ENCODE measurements around the gene NTN5. TPM values are rescaled to one million over a fixed set of nuclear protein-coding genes. Genes with fewer than 3 reads are reported as not detected.

The NTN5 gene
- total RNA-seq, 8 experiments from 2014 or later: 0.16 to 1.3 (median 0.50) TPM; not detected in 1

DNA sequence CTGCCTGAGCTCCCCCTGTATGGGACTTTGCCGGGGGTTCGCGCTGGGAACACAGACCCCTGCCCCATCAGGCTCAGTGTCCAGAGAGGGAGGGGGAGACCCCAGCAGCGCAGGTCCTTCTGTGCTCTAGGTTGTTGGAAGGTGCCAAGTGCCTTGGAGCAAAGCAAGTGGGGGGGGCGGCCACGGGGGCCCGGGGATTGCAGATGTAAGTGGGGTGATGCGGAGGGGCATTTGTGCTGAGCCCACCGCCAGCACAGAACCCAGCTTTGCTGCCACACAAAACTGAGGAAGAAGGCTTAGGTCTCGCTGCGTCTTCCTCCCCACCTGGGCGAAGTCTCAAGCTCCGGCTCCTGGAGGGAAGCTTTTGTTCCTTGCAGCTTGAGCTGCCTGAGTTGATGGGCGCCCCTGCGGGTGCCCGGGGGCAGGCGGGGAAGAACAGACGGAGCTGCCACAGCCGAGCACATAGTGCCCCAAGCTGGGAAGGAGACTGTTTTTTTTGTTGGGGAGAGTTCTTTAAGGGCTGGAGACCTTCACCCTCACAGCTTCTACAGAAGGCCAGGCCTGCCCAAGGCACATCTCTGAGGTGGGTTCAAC is 1.5 kb upstream of the NTN5 start:
- no peak overlapping the region for H3K27ac ChIP-seq
- no peak overlapping the region for H3K4me3 ChIP-seq
- 97 to 100% methylated on average over 5 to 6 of the region's 19 CpGs; no CpG with 5 or more reads in 8 of the 10 experiments for WGBS, 10 experiments
- peaks cover 29 to 36% of the 10 kb centered on the region in 2 donors for H3K4me1 ChIP-seq (replicated peaks in 1 of 2)
- no peak for ATAC-seq (replicated peaks in 6 of 8)
- in situ Hi-C loops (cut with MboI; ENCODE audit: low pct_unique_long_range_greater_than_20kb in 2 of 9, low sequenced_read_pairs in 9 of 9, unreplicated experiment in 9 of 9): no loop called here

DNA sequence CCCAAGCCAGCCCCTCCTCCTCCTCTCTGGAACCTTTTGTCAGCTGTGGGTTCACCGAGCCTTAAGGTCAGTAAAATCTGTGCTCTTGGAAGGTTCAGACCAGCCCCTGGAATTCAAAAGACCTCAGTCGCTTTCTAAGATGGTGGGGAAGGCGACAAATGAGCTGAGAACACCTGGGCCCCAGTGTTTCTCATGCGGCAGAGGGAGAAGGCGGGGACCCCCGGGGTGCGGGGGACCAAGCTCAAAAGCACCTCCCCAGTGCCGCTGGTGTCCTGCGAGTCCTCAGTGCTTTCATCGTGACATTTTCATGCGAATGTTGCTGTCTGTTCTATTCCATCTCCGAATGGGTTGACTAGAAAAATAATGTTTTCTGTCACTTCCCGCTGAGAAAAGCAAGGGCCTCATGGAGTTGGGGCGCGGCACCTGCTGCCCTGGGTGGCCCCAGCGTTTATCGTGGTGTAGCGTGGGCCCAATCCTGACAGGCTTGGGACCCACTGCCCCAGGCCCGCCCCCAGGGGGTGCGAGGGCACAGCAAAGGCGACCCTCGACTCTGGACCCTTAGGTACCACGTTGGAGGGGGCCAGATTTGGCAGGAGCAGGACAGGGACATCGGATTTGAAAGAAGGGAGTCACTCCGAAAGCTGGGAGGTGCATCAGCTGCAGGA is 751 bp upstream of the NTN5 start:
- in situ Hi-C loops (cut with MboI; ENCODE audit: low pct_unique_long_range_greater_than_20kb in 2 of 9, low sequenced_read_pairs in 9 of 9, unreplicated experiment in 9 of 9): no loop called here
- Histone ChIP-seq H3K4me1 (replicated peaks in 1 of 2) (peaks cover 29 to 36% of the 10 kb centered on the region in 2 donors), H3K27ac (no peak overlapping the region), H3K4me3 (no peak overlapping the region)
- WGBS, 10 experiments: 41 to 100% (median 63%) methylated on average over 1 to 18 of the region's 25 CpGs; no CpG with 5 or more reads in 2 of the 10 experiments
- ATAC-seq (replicated peaks in 6 of 8): no peak

DNA sequence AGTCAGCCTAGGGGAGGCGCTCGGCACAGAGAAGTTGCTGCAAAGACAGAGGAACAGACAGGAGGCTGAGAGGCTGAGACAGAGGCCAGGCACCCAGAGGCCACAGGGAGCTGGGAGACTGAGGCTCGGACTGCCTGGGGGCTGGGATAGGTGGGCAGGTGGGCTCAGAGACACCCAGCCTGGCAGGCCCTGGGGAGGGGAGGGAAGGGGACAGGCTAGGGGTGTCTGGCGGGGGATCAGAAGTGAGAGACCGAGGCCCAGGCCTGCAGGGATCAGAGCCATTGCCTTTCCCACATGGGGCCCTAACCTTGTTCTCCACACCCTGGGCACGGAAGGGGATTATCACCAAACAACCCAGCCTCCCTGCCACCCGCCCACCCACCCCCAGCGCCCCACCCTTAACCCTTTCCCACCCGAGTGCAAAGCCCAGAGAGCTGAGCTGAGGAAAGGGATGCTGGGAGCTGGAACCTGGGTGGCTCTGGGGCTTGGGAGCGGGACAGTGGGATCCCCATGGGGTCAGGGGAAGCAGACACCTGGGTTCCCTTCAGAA is 1.3 kb downstream of the NTN5 start:
- WGBS, 10 experiments: 83% methylated on average over 3 of the region's 10 CpGs; no CpG with 5 or more reads in 9 of the 10 experiments
- in situ Hi-C loops (cut with MboI; ENCODE audit: low pct_unique_long_range_greater_than_20kb in 2 of 9, low sequenced_read_pairs in 9 of 9, unreplicated experiment in 9 of 9): no loop called here
- peaks cover 29 to 36% of the 10 kb centered on the region in 2 donors for H3K4me1 ChIP-seq (replicated peaks in 1 of 2)
- H3K4me3 ChIP-seq: no peak overlapping the region
- ATAC-seq (replicated peaks in 6 of 8): no peak
- peak overlapping the region in 1 of 2 donors; percentile 63 for H3K27ac ChIP-seq

DNA sequence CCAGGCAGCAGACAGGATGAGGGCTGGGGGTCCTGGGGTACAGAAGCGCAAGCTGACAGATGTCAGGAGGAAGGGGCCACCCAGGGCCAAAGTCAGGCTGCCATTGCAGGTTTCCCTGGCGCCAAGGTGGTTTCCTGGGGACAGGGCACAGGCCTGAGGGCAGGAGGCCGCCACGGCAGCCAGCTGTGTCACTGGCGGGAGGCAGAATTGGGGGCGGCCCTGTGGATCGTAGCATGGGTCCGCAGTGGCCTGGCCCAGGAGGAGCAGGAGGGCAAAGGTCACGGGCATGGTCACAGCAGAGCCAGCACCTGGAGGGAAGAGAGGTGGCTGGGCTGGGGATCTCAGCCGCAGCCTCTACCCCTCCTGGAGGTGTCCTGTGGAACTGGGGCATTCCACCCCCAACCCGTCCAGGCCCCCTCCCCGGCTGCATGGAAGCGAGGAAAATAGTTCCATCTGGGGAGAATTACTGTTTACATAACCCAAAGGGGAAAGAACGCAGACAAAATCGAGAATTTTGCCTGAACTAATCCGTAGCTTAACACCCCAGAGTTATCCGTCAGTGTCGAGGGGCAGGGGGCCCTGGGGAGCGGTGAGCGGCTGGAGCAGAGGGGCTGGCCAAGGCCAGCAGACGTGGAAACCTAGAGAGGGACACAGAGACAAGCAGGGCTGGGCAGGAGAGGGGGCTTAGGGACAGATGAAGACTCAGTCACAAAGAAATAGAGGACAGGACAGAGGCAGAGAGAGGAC is 1.9 kb downstream of the NTN5 start:
- H3K4me3 ChIP-seq: no peak overlapping the region
- in situ Hi-C loops (cut with MboI; ENCODE audit: low pct_unique_long_range_greater_than_20kb in 2 of 9, low sequenced_read_pairs in 9 of 9, unreplicated experiment in 9 of 9): no loop called here
- peaks cover 29 to 36% of the 10 kb centered on the region in 2 donors for H3K4me1 ChIP-seq (replicated peaks in 1 of 2)
- WGBS, 10 experiments: 20 to 80% (median 75%) methylated on average over 1 to 7 of the region's 21 CpGs; no CpG with 5 or more reads in 7 of the 10 experiments
- ATAC-seq (replicated peaks in 6 of 8): peak in 1 of 8 experiments; percentile 10
- peak overlapping the region in 1 of 2 donors; percentile 63 for H3K27ac ChIP-seq

DNA sequence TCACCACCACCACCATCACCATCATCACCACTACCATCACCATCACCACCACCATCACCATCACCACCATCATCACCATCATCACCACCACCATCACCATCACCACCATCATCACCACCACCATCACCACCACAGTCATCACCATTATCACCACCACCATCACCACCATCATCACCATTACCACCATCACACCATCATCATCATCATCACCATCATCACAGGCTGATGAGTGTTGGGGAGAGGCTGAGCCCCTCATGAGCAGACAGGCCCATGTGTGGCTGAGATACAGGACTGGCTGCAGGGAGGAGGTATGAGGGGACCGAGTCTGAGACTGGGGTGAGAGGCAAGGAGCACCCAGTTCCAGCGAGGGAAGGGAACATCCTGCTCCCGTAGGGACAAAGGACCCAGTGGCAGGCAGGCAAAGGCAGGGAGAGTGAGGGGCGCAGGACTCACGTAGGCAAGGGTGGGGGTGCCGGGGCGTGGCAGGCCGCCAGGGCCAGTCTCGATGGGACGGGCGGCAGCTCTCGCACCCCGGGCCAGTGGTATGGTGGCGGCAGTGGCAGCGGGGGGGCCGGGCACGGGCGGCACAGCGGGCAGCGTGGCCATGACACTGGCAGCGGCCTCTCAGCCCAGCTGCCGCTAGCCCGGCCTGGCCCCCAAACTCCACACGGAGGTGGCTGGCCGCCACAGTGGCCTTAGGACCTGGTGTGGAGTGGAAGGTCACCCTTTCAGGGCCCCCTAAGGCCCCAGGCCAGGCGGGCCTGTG is 2.7 kb downstream of the NTN5 start:
- Histone ChIP-seq H3K4me1 (replicated peaks in 1 of 2) (peaks cover 24 to 29% of the 10 kb centered on the region in 2 donors), H3K27ac (no peak overlapping the region), H3K4me3 (no peak overlapping the region)
- WGBS, 10 experiments: 80 to 87% methylated on average over 1 to 3 of the region's 26 CpGs; no CpG with 5 or more reads in 8 of the 10 experiments
- no peak for ATAC-seq (replicated peaks in 6 of 8)
- in situ Hi-C loops (cut with MboI; ENCODE audit: low pct_unique_long_range_greater_than_20kb in 2 of 9, low sequenced_read_pairs in 9 of 9, unreplicated experiment in 9 of 9): no loop called here

DNA sequence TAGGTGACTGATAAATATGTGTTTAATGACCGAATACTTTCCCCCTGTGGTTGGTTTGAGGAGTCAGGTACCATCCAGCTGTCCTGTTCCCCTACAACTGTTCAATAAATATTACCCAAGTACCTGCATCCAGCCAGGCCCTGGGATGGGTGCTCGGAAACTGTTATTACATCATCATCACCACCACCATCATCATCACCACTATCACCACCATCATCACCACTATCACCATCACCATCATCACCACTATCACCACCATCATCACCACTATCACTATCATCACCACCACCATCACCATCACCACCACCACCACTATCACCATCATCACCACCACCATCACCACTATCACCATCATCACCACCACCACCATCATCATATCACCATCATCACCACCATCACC is 4.1 kb downstream of the NTN5 start:
- no peak for ATAC-seq (replicated peaks in 6 of 8)
- H3K27ac ChIP-seq: no peak overlapping the region
- in situ Hi-C loops (cut with MboI; ENCODE audit: low pct_unique_long_range_greater_than_20kb in 2 of 9, low sequenced_read_pairs in 9 of 9, unreplicated experiment in 9 of 9): no loop called here
- 50 to 100% (median 67%) methylated on average over 1 to 2 of the region's 2 CpGs; no CpG with 5 or more reads in 5 of the 10 experiments for WGBS, 10 experiments
- no peak overlapping the region for H3K4me3 ChIP-seq
- peaks cover 17 to 19% of the 10 kb centered on the region in 2 donors for H3K4me1 ChIP-seq (replicated peaks in 1 of 2)

DNA sequence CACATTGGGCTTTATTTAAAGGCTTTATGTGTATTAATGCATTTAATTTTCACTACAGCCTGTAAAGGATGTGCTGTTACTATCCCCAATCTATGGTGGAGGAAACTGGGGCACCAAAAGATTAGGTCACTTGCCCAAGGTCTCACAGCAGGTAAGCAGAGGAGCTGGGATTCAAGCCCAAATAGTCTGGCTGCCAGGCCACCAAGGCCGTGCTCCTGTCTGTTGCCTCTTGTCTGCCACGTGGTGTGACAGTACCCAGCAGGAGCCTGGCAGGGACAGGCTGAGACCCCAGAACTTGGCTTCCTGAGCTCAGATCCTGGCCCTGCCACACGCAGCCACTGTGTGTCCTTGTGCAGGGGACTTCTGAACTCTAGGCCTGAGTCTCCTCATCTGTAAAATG is 4.5 kb downstream of the NTN5 start:
- in situ Hi-C loops (cut with MboI; ENCODE audit: low pct_unique_long_range_greater_than_20kb in 2 of 9, low sequenced_read_pairs in 9 of 9, unreplicated experiment in 9 of 9): no loop called here
- no peak overlapping the region for H3K27ac ChIP-seq
- H3K4me3 ChIP-seq: no peak overlapping the region
- 8 to 100% (median 88%) methylated on average over 1 to 3 of the region's 3 CpGs; no CpG with 5 or more reads in 7 of the 10 experiments for WGBS, 10 experiments
- peaks cover 13 to 14% of the 10 kb centered on the region in 2 donors for H3K4me1 ChIP-seq (replicated peaks in 1 of 2)
- no peak for ATAC-seq (replicated peaks in 6 of 8)

DNA sequence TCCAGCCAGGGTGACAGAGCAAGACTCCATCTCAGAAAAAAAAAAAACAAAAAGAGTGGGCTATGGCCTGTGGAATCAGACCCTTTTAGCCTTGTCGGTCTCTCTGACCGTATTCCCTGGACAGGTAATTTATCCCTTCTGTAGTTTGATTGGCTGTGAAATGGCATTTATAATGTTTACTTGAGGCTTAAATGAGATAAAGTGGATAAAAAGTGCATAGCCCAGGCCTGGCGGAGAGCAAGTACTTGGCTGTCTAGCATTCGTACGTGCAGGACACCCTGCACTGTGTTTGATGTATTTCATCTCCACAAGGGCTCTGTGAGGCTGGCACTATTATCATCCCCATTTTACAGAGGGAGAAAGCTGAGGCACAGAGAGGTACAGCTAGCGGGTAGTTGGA is 7.0 kb downstream of the NTN5 start:
- no peak overlapping the region for H3K4me3 ChIP-seq
- no peak for ATAC-seq (replicated peaks in 6 of 8)
- 69 to 100% (median 89%) methylated on average over 1 to 6 of the region's 6 CpGs; no CpG with 5 or more reads in 1 of the 10 experiments for WGBS, 10 experiments
- H3K4me1 ChIP-seq (replicated peaks in 1 of 2): peaks cover under 1 to 6% of the 10 kb centered on the region in 2 donors
- in situ Hi-C loops (cut with MboI; ENCODE audit: low pct_unique_long_range_greater_than_20kb in 2 of 9, low sequenced_read_pairs in 9 of 9, unreplicated experiment in 9 of 9): no loop called here
- no peak overlapping the region for H3K27ac ChIP-seq

DNA sequence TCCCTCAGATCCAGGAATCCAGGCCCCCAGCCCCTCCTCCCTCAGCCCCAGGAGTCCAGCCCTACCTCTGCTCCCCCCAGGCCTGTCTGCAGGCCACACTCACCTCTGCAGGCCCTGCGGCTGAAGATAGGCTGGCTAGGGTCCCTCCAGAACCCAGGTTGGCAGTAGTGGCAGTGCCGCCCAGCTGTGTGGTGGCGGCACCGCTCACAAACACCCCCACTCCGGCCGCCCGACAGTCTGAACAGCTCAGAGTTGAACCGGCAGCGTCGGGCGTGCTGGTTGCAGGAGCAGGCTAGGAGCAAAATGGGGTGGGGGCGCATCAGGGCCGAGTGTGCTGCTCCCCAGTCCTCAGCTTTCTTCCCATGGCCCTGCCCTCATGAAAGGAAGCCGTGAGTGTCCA is 8.3 kb downstream of the NTN5 start:
- WGBS, 10 experiments: 80 to 100% methylated on average over 1 of the region's 14 CpGs; no CpG with 5 or more reads in 8 of the 10 experiments
- Histone ChIP-seq H3K4me3 (no peak overlapping the region), H3K4me1 (replicated peaks in 1 of 2) (peaks cover 0 to 5% of the 10 kb centered on the region in 2 donors), H3K27ac (no peak overlapping the region)
- in situ Hi-C loops (cut with MboI; ENCODE audit: low pct_unique_long_range_greater_than_20kb in 2 of 9, low sequenced_read_pairs in 9 of 9, unreplicated experiment in 9 of 9): no loop called here
- no peak for ATAC-seq (replicated peaks in 6 of 8)

DNA sequence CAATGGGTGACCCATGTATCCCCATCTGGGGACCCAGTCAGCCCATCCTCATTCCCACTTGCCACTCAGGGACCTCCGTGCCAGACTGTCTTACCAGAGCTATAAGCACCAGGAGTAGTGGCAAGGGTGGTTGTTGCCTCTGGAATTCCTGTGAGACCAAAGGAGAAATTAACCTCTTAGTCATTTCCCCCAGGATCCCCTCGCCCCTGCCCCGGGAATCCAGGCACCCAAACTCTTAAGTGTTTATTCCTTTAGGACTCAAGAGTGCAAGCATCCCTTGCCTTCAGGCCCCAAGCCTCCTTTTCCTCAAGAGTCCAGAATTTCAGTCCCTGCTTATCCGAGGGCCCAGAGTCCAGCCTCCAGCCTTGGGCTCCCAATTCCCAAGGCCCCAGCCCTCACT is 9.2 kb downstream of the NTN5 start:
- Histone ChIP-seq H3K4me3 (no peak overlapping the region), H3K27ac (no peak overlapping the region), H3K4me1 (replicated peaks in 1 of 2) (peaks cover 0 to 5% of the 10 kb centered on the region in 2 donors)
- ATAC-seq (replicated peaks in 6 of 8): no peak
- in situ Hi-C loops (cut with MboI; ENCODE audit: low pct_unique_long_range_greater_than_20kb in 2 of 9, low sequenced_read_pairs in 9 of 9, unreplicated experiment in 9 of 9): no loop called here
- 100% methylated on average over 2 of the region's 4 CpGs; no CpG with 5 or more reads in 9 of the 10 experiments for WGBS, 10 experiments

DNA sequence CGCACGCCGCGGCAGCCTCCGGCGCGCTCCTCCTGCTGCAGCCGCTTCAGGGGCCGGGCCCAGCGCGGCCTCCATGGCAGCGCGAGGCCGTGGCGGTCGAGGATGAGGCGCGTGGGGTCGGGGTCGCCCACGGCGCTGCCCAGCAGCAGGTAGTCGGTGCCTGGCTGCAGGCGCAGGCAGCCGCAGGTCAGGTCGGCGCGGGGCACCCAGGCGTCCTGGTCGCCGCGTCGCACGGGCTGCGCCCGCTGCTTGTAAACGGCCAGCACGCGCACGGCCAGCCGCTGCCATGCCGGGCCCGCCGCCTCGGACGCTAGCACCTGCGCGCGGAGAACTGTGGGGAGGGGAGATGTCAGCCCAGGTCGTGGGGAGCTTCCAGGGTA is 11.1 kb downstream of the NTN5 start:
- in situ Hi-C loops (cut with MboI; ENCODE audit: low pct_unique_long_range_greater_than_20kb in 2 of 9, low sequenced_read_pairs in 9 of 9, unreplicated experiment in 9 of 9): no loop called here
- Histone ChIP-seq H3K4me1 (replicated peaks in 1 of 2) (peaks cover 0 to 9% of the 10 kb centered on the region in 2 donors), H3K27ac (no peak overlapping the region), H3K4me3 (no peak overlapping the region)
- ATAC-seq (replicated peaks in 6 of 8): no peak
- 54 to 98% (median 87%) methylated on average over 4 to 20 of the region's 50 CpGs; no CpG with 5 or more reads in 7 of the 10 experiments for WGBS, 10 experiments

DNA sequence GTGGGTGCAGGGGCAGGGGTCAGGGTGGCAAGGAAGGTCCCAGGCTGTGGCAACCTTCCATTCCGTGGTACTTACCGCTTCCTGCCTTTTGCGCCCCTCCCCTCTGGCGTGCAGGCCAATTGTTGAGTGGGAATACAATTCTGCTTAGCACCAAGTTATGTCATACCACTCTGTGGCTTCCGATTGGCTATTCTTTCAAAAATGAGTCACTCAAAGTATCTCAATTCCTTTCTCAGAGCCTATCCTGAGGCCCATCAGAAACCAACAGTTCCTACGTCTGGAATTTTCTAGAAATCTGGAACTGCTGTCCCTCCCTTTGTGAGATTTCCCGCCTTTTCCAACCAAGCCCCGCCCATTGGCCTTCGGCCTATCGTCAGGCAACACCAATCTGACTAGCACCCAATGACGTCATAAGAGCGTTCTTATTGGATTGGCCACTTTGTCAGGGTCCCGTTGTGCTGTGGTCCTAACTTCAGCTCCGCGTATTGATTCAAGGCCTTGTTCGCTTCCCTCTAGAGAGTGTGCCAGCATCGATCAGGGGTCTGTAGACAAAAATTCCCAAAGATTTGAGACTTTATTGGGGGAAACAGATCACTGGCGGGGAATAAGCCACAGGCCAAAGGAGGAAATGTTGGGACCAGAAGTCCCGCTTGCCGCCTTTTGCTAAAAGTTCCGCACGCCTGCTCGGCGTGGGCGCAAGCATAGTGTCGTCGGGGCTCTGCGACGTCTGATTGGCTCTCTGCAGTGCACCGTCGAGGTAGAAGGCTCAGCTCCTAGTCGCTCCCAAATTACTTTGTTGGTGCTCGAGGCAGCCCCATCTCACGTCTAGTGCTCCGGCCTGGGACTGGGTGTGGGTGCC is 11.7 kb downstream of the NTN5 start:
- no peak overlapping the region for H3K27ac ChIP-seq
- peak; percentile 71 to 89 (median 86) for ATAC-seq (replicated peaks in 6 of 8)
- no peak overlapping the region for H3K4me3 ChIP-seq
- 4 to 82% (median 61%) methylated on average over 4 to 30 of the region's 35 CpGs; no CpG with 5 or more reads in 1 of the 10 experiments for WGBS, 10 experiments
- H3K4me1 ChIP-seq (replicated peaks in 1 of 2): peaks cover 0 to 9% of the 10 kb centered on the region in 2 donors
- in situ Hi-C loops (cut with MboI; ENCODE audit: low pct_unique_long_range_greater_than_20kb in 2 of 9, low sequenced_read_pairs in 9 of 9, unreplicated experiment in 9 of 9): no loop called here
